Measurements from ENCODE around the gene ABL1.

DNA sequence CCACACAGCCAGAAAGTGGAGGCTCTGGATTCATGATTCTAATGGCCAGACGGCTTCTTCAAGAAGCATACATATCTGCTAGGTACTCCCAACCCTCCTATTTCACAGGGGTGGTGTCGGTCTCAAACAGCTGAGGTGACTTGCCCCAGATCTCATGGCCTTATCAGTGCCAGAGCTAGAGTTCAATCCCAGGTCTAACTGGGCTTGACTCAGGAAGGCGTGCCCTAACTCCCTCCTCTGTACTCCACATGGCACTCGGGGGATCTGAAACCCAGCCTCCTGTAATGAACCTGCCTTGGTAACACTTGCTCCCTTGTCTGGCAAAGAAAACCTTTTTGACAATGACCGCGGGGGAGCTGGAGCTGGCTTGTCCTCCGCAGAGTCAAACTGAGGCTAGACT is 59.5 kb downstream of the ABL1 start:
- TF ChIP-seq, protein P1, sequence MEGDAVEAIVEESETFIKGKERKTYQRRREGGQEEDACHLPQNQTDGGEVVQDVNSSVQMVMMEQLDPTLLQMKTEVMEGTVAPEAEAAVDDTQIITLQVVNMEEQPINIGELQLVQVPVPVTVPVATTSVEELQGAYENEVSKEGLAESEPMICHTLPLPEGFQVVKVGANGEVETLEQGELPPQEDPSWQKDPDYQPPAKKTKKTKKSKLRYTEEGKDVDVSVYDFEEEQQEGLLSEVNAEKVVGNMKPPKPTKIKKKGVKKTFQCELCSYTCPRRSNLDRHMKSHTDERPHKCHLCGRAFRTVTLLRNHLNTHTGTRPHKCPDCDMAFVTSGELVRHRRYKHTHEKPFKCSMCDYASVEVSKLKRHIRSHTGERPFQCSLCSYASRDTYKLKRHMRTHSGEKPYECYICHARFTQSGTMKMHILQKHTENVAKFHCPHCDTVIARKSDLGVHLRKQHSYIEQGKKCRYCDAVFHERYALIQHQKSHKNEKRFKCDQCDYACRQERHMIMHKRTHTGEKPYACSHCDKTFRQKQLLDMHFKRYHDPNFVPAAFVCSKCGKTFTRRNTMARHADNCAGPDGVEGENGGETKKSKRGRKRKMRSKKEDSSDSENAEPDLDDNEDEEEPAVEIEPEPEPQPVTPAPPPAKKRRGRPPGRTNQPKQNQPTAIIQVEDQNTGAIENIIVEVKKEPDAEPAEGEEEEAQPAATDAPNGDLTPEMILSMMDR (IDR thresholded peaks at IDR 0.05) = no peak
- TF ChIP-seq POLR2A (IDR thresholded peaks at IDR 0.05) = no peak

Measured in esophagus squamous epithelium (tissue), 4 donors.